Neural cell (in vitro differentiated cells): Measurements from ENCODE around the gene SCCPDH. TPM values are rescaled to one million over a fixed set of nuclear protein-coding genes. Genes with fewer than 3 reads are reported as not detected.

Experiments used
- H2AFZ ChIP-seq: fragments of 200-600, 300-800 bp; sonication (generic), shearing (Covaris generic); 2 replicates; pipeline ENCODE4 v1.6.0; 2014; ENCODE audit warnings: low read depth, mild to moderate bottlenecking, antibody characterized with exemption, low read length, moderate library complexity
- H3F3A ChIP-seq: fragments of 200-600 bp; shearing (Covaris generic); 2 replicates; pipeline ENCODE4 v1.6.1; 2016; ENCODE audit warnings: mild to moderate bottlenecking, moderate library complexity, mixed read lengths, antibody characterized with exemption, low read length; ENCODE audit not compliant: insufficient read depth, poor library complexity, severe bottlenecking
- H3K27ac ChIP-seq: fragments of 200-600, 300-800 bp; sonication (generic), shearing (Covaris generic); 2 replicates; pipeline ENCODE4 v1.5.1; 2014; ENCODE audit warnings: mild to moderate bottlenecking, low read length, moderate library complexity
- H3K27me3 ChIP-seq: fragments of 300-800, 200-600 bp; sonication (generic), shearing (Covaris generic); 2 replicates; pipeline ENCODE4 v1.6.0; 2014; ENCODE audit warnings: mild to moderate bottlenecking, low read depth, low read length, moderate library complexity; ENCODE audit not compliant: insufficient read depth
- H3K36me3 ChIP-seq: fragments of 300-800, 200-600 bp; sonication (generic), shearing (Covaris generic); 2 replicates; pipeline ENCODE4 v1.5.1; 2014; ENCODE audit warnings: mild to moderate bottlenecking, antibody characterized with exemption, low read length, moderate library complexity; ENCODE audit not compliant: insufficient read depth
- H3K4me2 ChIP-seq: fragments of 300-800, 200-600 bp; sonication (generic), shearing (Covaris generic); 2 replicates; pipeline ENCODE4 v1.6.0; 2014; ENCODE audit warnings: mild to moderate bottlenecking, low read length
- H3K4me3 ChIP-seq: fragments of 300-800, 200-600 bp; sonication (generic), shearing (Covaris generic); 2 replicates; pipeline ENCODE4 v1.5.1; 2014; ENCODE audit warnings: mild to moderate bottlenecking, low read length, moderate library complexity
- H3K79me2 ChIP-seq: fragments of 200-600 bp; shearing (Covaris generic); replicated peaks from 2 replicates; pipeline ENCODE4 v1.6.0; 2014; ENCODE audit warnings: mild to moderate bottlenecking, low read length, moderate library complexity; ENCODE audit not compliant: insufficient read depth
- H3K9ac ChIP-seq: fragments of 300-800, 200-600 bp; sonication (generic), shearing (Covaris generic); 2 replicates; pipeline ENCODE4 v1.6.1; 2016; ENCODE audit warnings: mild to moderate bottlenecking, low read length, mixed read lengths
- H3K9me2 ChIP-seq: fragments of 200-600 bp; shearing (Covaris generic); 2 replicates; pipeline ENCODE4 v1.6.1; 2016; ENCODE audit warnings: mild to moderate bottlenecking, low read length, mixed read lengths; ENCODE audit not compliant: insufficient read depth
- H3K9me3 ChIP-seq: fragments of 200-600, 300-800 bp; sonication (generic), shearing (Covaris generic); 2 replicates; pipeline ENCODE4 v1.6.1; 2016; ENCODE audit warnings: mild to moderate bottlenecking, mixed run types, low read length, moderate library complexity, mixed read lengths
- H4K20me1 ChIP-seq: fragments of 200-600 bp; shearing (Covaris generic); 2 replicates; pipeline ENCODE4 v1.6.1; 2016; ENCODE audit warnings: mild to moderate bottlenecking, mixed run types; ENCODE audit not compliant: insufficient read depth
- CTCF ChIP-seq: fragments of 450-650 bp; IDR thresholded peaks from 2 replicates; pipeline ENCODE4 v1.5.1; 2014; ENCODE audit warnings: antibody characterized with exemption, mild to moderate bottlenecking, moderate library complexity; ENCODE audit not compliant: poor library complexity, severe bottlenecking
- EP300 ChIP-seq: fragments of 450-650 bp; conservative IDR thresholded peaks from 2 replicates; pipeline ENCODE4 v1.6.1; 2014; ENCODE audit warnings: antibody characterized with exemption, mild to moderate bottlenecking, moderate library complexity; ENCODE audit not compliant: poor library complexity, severe bottlenecking
- EZH2 ChIP-seq: fragments of 200-600, 300-800 bp; shearing (Covaris generic), sonication (generic); IDR thresholded peaks from 2 replicates; pipeline ENCODE4 v1.6.1; 2014; ENCODE audit warnings: antibody characterized with exemption, low read length, borderline replicate concordance, mild to moderate bottlenecking; ENCODE audit not compliant: insufficient read depth, poor library complexity, severe bottlenecking
- MXI1 ChIP-seq: fragments of 450-650 bp; conservative IDR thresholded peaks from 2 replicates; pipeline ENCODE4 v1.6.1; 2014; ENCODE audit warnings: antibody characterized with exemption, mild to moderate bottlenecking; ENCODE audit not compliant: poor library complexity, severe bottlenecking
- POLR2AphosphoS5 ChIP-seq: IDR thresholded peaks from 2 replicates; pipeline ENCODE4 v1.6.1; 2012
- RAD21 ChIP-seq: fragments of 450-650 bp; conservative IDR thresholded peaks from 2 replicates; pipeline ENCODE4 v1.6.1; 2014; ENCODE audit warnings: antibody characterized with exemption, mild to moderate bottlenecking, moderate library complexity
- REST ChIP-seq: IDR thresholded peaks from 2 replicates; pipeline ENCODE4 v1.6.1; 2012; ENCODE audit warnings: borderline replicate concordance
- SMC3 ChIP-seq: fragments of 450-650 bp; conservative IDR thresholded peaks from 2 replicates; pipeline ENCODE4 v1.6.1; 2014; ENCODE audit warnings: antibody characterized with exemption, mild to moderate bottlenecking, moderate library complexity; ENCODE audit not compliant: poor library complexity
- TAF1 ChIP-seq: IDR thresholded peaks from 2 replicates; pipeline ENCODE4 v1.6.1; 2012; ENCODE audit warnings: low read depth
- polyA plus RNA-seq: library from polyadenylated mRNA; depleted of rRNA; stranded (reverse); fragments of >200 nt; gene quantifications from 2 replicates; pipeline ENCODE4 v1.2.3, GENCODE V29; 2014

Gene SCCPDH
- polyA plus RNA-seq, 1 donor from 2014 or later: 94.2 TPM

- Histone ChIP-seq H2AFZ (no peak overlapping the region), H3K27ac (no peak overlapping the region), H3K9ac (no peak overlapping the region), H3K4me2 (no peak overlapping the region), H4K20me1 (no peaks in the 10 kb centered on the region), H3K79me2 (no peaks in the 10 kb centered on the region), H3F3A (no peaks in the 10 kb centered on the region), H3K9me3 (no peaks in the 10 kb centered on the region), H3K36me3 (no peaks in the 10 kb centered on the region), H3K9me2 (no peaks in the 10 kb centered on the region), H3K27me3 (no peaks in the 10 kb centered on the region), H3K4me3 (no peak overlapping the region)
- no peak for TF ChIP-seq CTCF
- TF ChIP-seq MXI1: no peak
- TF ChIP-seq SMC3: no peak
- no peak for TF ChIP-seq EZH2
- TF ChIP-seq RAD21: no peak
- no peak for TF ChIP-seq TAF1
- no peak for TF ChIP-seq REST
- TF ChIP-seq POLR2AphosphoS5: no peak
- no peak for TF ChIP-seq EP300
Observed at GRCh38 chr1:246678816-246679793, 45.1 kb upstream of the SCCPDH start.

GRCh38 chr1:246679794-246680177 is 44.4 kb upstream of the SCCPDH start:
- Histone ChIP-seq H3K9me3 (no peaks in the 10 kb centered on the region), H3F3A (no peaks in the 10 kb centered on the region), H3K4me2 (no peak overlapping the region), H3K79me2 (no peaks in the 10 kb centered on the region), H3K4me3 (no peak overlapping the region), H3K27ac (no peak overlapping the region), H3K36me3 (no peaks in the 10 kb centered on the region), H3K9me2 (no peaks in the 10 kb centered on the region), H3K9ac (no peak overlapping the region), H4K20me1 (no peaks in the 10 kb centered on the region), H2AFZ (no peak overlapping the region), H3K27me3 (no peaks in the 10 kb centered on the region)
- TF ChIP-seq SMC3 (no peak), TAF1 (no peak), REST (no peak), POLR2AphosphoS5 (no peak), RAD21 (no peak), MXI1 (no peak), EP300 (no peak), EZH2 (no peak), CTCF (no peak)
